ENCODE measurements around the gene FTCDNL1. TPM values are rescaled to one million over a fixed set of nuclear protein-coding genes. Genes with fewer than 3 reads are reported as not detected.

Gene FTCDNL1
- total RNA-seq, 2 donors from 2014 or later: 1.3 to 2.4 TPM

DNA sequence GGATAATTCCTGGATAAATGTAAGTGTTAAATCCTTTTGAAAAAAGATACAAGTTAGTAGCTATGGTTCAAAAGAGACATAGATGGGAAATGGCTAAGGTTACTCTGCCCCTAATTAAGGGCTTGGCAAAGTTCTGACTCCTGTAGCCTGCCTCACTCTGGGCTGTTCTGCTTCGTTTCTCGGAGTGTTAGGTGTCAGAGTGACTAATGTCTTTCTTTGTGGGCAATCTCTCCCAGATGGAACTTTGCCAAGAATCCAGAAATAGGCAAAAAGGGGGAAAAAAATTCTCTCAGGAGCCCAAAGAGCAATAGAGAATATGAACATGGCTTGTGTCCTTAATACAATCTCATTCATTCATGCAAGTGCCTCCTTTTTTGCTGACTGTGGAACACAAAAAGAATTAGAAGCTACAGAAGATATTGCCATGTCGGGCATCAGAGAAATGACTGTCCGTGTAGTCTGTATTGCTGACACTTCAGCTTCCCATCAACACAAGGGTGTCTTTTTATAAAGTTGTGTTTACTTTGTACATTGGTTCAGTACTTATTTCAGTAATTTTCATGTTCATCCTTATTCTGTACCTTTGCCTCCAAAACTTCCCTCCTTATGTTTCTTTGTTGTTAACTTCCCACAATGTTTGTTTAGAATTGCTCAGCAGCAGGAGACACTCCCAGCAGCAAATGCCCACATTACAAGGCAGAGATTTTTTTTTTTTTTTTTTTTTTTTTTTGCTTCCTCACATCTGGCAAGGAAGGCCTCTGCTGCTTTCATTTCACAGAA lies 134.0 kb downstream of the FTCDNL1 start:
- Mint-ChIP-seq H3K4me1 (no peaks in the 10 kb centered on the region), H3K27ac (no peak overlapping the region), H3K9me3 (no peaks in the 10 kb centered on the region), H3K27me3 (peaks cover 2% of the 10 kb centered on the region), H3K4me3 (no peak overlapping the region), H3K36me3 (ENCODE audit: low read depth) (no peaks in the 10 kb centered on the region)
- ATAC-seq (replicated peaks): no peak

DNA sequence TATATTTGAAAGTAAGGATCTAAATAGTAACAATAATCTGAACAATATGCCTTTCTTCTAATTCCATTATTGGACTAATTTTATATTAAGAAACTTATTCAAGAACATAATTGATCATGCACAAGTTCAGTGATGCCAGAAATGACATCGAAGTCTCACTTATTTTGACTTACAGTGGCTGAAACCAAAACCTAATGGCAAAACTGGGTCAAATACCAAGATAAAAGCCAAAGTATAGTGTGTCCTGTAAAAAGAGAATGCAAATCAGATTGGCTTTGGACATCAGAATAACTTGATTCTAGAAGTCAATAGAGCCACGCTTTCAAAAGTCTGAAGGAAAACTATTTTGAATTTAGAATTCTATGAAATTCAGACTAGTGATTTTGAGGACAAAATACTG lies 137.2 kb downstream of the FTCDNL1 start:
- Mint-ChIP-seq H3K27me3 (peaks cover 4% of the 10 kb centered on the region), H3K4me3 (no peak overlapping the region), H3K4me1 (no peaks in the 10 kb centered on the region), H3K36me3 (ENCODE audit: low read depth) (no peaks in the 10 kb centered on the region), H3K9me3 (no peaks in the 10 kb centered on the region), H3K27ac (no peak overlapping the region)
- ATAC-seq (replicated peaks): no peak

DNA sequence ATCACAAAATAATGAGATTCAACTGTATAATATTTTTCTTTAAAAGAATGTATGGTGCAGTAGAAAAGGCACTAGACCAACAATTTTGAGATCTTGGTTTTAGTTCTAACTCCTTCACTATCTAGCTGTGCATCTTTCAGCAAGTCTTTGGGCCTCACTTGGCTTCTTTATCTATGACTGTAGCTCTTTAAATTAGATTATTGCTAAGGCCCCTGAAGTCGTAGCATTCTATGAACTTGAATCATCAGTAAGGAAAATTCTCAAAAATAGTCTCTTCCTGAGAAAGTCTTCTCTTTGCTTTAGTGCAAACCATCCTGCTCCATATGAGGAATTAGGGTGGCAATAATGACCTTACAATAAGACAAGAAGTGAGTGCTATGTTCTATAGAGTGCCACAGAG lies 140.4 kb downstream of the FTCDNL1 start:
- Mint-ChIP-seq H3K9me3 (peaks cover 4% of the 10 kb centered on the region), H3K36me3 (ENCODE audit: low read depth) (no peaks in the 10 kb centered on the region), H3K4me3 (no peak overlapping the region), H3K27me3 (peaks cover 4% of the 10 kb centered on the region), H3K4me1 (no peaks in the 10 kb centered on the region), H3K27ac (no peak overlapping the region)
- ATAC-seq (replicated peaks): no peak

Other genes with a start within 250 kb of the FTCDNL1 start
- gene C2orf69, start 60.1 kb upstream of the FTCDNL1 start, total RNA-seq: 10 to 100 TPM; 16.3 to 19.8 TPM
- 10 to 100 TPM; 11.0 to 16.1 TPM for gene TYW5, start 104.3 kb upstream of the FTCDNL1 start, total RNA-seq
- 10 to 100 TPM; 22.8 to 35.3 TPM for gene MAIP1, start 104.4 kb upstream of the FTCDNL1 start, total RNA-seq